ENCODE data around the gene HK1. TPM values are rescaled to one million over a fixed set of nuclear protein-coding genes. Genes with fewer than 3 reads are reported as not detected.

The HK1 gene
- total RNA-seq, 2 experiments from 2014 or later, result 13.1 to 31.5 TPM

- intact Hi-C loops (cut with micrococcal nuclease; ENCODE audit: unreplicated experiment), result no loop called here
- CTCF ChIA-PET (ENCODE audit: unreplicated experiment), result interaction anchor here (0.5 kb wide), 1 partner anchor 609 kb away, joined by 4 read pairs; the partner anchor contains the start of gene STOX1
Measured at GRCh38 chr10:69435966-69436520, 157.7 kb downstream of the HK1 start.

GRCh38 chr10:69437321-69438259, 159.3 kb downstream of the HK1 start:
- ChIA-PET POLR2A (no interaction called here), CTCF (ENCODE audit: unreplicated experiment) (no interaction called here)
- Histone ChIP-seq H3K4me3 (ENCODE audit: low read depth, low read length, poor library complexity, severe bottlenecking) (no peak overlapping the region), H3K4me2 (ENCODE audit: low read length) (no peak overlapping the region), H4K20me1 (ENCODE audit: insufficient read depth, low read length) (no peaks in the 10 kb centered on the region), H3K79me2 (ENCODE audit: insufficient read depth, low read depth, low read length) (no peaks in the 10 kb centered on the region), H3K36me3 (ENCODE audit: insufficient read depth, low read length) (no peaks in the 10 kb centered on the region), H2AFZ (ENCODE audit: low read length) (no peak overlapping the region), H3K27ac (ENCODE audit: low read depth, low read length, poor library complexity, severe bottlenecking) (no peak overlapping the region), H3K9me2 (ENCODE audit: insufficient read depth, low read length) (no peaks in the 10 kb centered on the region), H3K4me1 (ENCODE audit: insufficient read depth, low read length, poor library complexity, severe bottlenecking) (no peaks in the 10 kb centered on the region), H3K9me3 (ENCODE audit: low read length) (no peaks in the 10 kb centered on the region)
- no peak for DNase-seq (ENCODE audit: low spot score)
- no TSS peak for BruUV-seq (replicated peaks)
- intact Hi-C loops (cut with micrococcal nuclease; ENCODE audit: unreplicated experiment), result no loop called here
- TF ChIP-seq EZH2phosphoT487 (IDR thresholded peaks at IDR 0.05; ENCODE audit: borderline replicate concordance, low read depth, low read length) (no peak), CTCF (conservative IDR thresholded peaks at IDR 0.05; ENCODE audit: low read length) (no peak)

More at GRCh38 chr10:69435966-69436520, 157.7 kb downstream of the HK1 start:
- H3K79me2 ChIP-seq (ENCODE audit: insufficient read depth, low read depth, low read length), result no peaks in the 10 kb centered on the region
- H2AFZ ChIP-seq (ENCODE audit: low read length), result no peak overlapping the region
- no peaks in the 10 kb centered on the region for H3K4me1 ChIP-seq (ENCODE audit: insufficient read depth, low read length, poor library complexity, severe bottlenecking)
- no peak for DNase-seq (ENCODE audit: low spot score)
- no peaks in the 10 kb centered on the region for H4K20me1 ChIP-seq (ENCODE audit: insufficient read depth, low read length)
- H3K9me3 ChIP-seq (ENCODE audit: low read length), result no peaks in the 10 kb centered on the region
- no peak overlapping the region for H3K4me3 ChIP-seq (ENCODE audit: low read depth, low read length, poor library complexity, severe bottlenecking)
- no TSS peak for BruUV-seq (replicated peaks)
- POLR2A ChIA-PET, result interaction anchor here (0.9 kb wide), 1 partner anchor 11 kb away, joined by 3 read pairs; no protein-coding TSS in a partner anchor
- no peak overlapping the region for H3K27ac ChIP-seq (ENCODE audit: low read depth, low read length, poor library complexity, severe bottlenecking)
- no peak overlapping the region for H3K4me2 ChIP-seq (ENCODE audit: low read length)
- no peaks in the 10 kb centered on the region for H3K9me2 ChIP-seq (ENCODE audit: insufficient read depth, low read length)
- TF ChIP-seq CTCF (conservative IDR thresholded peaks at IDR 0.05; ENCODE audit: low read length) (no peak), EZH2phosphoT487 (IDR thresholded peaks at IDR 0.05; ENCODE audit: borderline replicate concordance, low read depth, low read length) (no peak)
- H3K36me3 ChIP-seq (ENCODE audit: insufficient read depth, low read length), result no peaks in the 10 kb centered on the region
